Brain pericyte (primary cell): ENCODE results near the gene TEX2.

Experiments used
- DNase-seq: peaks from one replicate; pipeline ENCODE4 v3.0.0-alpha.2; 2012; ENCODE audit warnings: low read depth, low spot score

Gene TEX2

GRCh38 chr17:64117981-64118979 lies 144.8 kb downstream of the TEX2 start:
- no peak for DNase-seq

- DNase-seq: no peak
Observed at GRCh38 chr17:64115822-64116534, 147.1 kb downstream of the TEX2 start.

GRCh38 chr17:64115043-64115698 lies 147.9 kb downstream of the TEX2 start:
- DNase-seq: no peak

GRCh38 chr17:64113006-64113405 lies 150.1 kb downstream of the TEX2 start:
- no peak for DNase-seq

- DNase-seq: no peak
Observed at GRCh38 chr17:64111831-64112230, 151.2 kb downstream of the TEX2 start.

GRCh38 chr17:64110379-64111152 lies 152.5 kb downstream of the TEX2 start:
- DNase-seq: no peak

GRCh38 chr17:64109400-64109799 lies 153.7 kb downstream of the TEX2 start:
- DNase-seq: no peak

DNA sequence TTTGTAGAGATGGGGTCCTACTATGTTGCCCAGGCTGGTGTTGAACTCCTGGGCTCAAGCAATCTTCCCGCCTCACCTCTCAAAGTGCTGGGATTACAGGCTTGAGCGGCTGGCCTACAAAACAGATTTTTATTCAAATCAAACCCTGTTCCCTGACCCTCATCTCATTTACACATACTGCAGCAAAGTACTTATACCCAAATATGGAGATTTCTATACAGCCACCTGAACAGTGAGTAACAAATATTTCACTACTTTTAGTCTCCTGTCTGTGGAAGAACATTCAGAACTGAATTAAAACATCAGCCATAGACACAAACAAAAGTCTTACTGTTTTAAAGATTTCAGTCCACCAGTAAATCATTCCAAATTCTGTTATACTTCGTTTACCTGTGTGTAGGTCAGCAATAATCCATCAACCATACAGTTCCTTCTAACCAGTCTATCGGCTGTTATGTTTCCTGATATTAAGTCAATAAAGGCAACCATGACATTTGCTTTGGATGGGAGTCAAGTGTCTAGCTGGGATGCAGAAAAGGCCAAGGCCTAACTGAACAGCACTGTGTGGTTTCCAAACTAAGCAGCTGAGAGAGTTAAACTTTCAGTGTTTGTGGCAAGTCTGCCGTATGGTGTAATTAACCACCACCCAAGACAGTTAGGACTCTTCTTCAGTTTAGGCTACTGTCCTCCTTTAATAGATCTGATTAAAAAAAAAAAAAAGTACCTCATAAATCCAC lies 155.4 kb downstream of the TEX2 start:
- peak; percentile 7 for DNase-seq

DNA sequence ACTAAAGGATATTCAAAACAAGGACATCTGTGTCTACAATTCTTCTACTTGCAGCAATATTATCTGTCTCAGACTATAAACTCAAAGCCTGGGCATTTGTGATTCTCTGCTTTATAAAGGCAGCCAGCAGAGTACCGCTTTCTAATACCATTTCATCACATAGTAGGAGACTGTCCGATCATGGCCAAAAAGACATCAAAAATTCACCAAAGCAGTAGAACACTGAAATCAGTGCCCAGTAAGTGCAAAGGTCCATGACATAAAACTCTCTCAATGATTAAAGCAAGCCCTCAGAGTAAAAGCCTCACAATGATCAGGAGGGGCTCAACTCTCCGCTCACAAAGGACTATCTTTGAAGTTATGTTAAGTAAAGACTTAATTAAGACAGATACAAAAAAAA lies 156.1 kb downstream of the TEX2 start:
- DNase-seq: no peak

DNA sequence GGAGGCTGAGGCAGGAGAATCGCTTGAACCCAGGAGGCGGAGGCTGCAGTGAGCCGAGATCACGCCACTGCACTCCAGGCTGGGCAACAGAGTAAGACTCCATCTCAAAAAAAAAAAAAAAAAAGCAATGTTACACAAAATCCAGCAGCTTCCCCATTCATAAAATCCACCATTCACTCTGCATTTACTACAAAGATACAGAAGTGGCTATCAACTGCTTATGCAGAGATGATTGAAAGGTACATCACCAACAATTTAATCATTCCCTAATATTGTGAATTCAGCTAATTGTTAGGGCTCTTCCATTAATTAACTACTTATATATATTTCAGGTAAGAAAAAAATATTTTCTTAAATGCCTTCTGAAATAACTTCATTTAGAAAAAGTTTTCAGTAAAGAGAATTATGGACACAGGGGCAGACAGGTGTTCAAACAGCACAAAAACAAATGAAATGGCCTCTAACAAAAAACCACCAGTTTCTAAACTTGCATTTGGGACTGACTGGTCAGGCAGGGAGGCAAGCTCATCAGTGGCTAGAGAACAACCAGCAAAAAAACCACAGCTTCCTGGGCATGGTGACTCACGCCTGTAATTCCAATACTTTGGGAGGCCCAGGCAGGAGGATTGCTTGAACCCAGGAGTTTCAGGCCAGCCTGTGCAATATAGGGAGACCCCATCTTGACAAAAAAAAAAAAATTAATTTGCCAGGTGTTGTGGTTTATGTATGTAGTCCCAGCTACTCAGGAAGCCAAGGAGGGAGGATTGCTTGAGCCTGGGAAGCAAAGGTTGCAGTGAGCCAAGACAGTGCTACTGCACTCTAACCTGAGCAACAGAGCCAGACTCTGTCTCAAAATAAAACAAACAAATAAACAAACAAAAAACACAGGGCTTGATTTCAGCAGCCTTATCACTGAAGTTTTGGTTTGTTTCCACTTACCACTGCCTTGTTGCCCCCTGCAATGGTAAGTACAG lies 159.4 kb downstream of the TEX2 start:
- no peak for DNase-seq

DNA sequence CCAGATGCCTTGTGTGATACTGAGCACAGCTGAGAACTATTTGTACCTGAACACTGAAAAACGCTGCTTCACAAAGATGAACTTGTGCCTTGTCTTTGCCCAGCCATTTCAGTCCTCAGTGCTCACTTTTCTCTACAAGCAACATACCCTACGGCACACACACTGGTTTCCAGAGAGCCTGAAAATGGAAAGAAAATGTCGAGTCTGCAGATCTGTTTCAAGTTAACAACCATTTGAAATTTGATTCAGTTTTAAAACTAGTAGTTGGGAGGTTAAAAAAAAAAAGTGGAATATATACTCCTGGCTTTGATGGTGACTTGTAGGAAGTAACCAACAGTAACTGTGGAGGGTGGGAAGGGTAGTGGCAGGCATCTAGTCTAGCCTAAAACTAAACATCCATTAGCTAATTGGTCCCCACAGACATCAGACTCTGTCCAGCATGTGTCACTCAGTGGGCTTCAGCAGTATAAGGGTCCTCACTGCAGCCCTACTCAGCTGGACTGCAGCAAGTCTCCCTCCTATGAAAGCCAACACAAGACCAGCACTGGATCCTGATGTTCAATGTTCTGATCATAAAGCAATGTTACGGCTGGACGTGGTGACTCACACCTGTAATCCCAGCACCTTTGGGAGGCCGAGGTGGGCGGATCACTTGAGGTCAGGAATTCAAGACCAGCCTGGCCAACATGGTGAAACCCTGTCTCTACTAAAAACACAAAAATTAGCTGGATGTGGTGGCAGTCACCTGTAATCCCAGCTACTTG lies 160.3 kb downstream of the TEX2 start:
- no peak for DNase-seq

DNA sequence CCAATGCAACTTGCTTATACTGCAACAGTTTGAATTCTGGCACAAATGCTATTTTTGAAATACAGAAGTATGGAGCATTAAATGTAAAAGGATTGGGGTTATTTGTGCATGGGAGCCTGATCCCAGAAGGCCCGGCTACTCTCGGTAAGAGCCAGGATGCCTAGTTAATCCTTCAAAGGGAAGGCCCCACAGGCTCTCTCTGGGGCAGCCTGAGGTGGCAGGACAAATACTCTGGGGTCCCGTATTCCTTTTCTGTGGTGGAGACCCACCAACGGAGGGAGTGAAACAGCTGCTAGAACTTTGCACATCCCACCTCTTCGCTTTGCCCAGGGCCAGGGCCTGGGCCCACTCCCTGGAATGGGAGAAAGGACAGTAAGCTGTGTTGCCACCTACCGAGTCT lies 163.5 kb downstream of the TEX2 start:
- no peak for DNase-seq
